Esophagus (tissue), 2 donors: Measurements from ENCODE around the gene TEKT5. TPM values are rescaled to one million over a fixed set of nuclear protein-coding genes. Genes with fewer than 3 reads are reported as not detected.
"Not testable (repeated sequence)": the region's sequence is repeated elsewhere in the genome, so short reads cannot be mapped to it uniquely, and the experiment has no call there.

Experiments used
- H3K27ac ChIP-seq, 2 donors: one replicate each; pipeline ENCODE4 v1.5.1; 2013; ENCODE audit warnings: low read depth in 2 of 2, mild to moderate bottlenecking in 2 of 2, inconsistent platforms in 1 of 2, low read length in 1 of 2, moderate library complexity in 1 of 2
- H3K27me3 ChIP-seq, 2 donors: one replicate each; pipeline ENCODE4 v1.6.1; 2013; ENCODE audit warnings: low read length in 2 of 2, control low read depth in 1 of 2, mild to moderate bottlenecking in 1 of 2; ENCODE audit not compliant: insufficient read depth in 2 of 2, control insufficient read depth in 1 of 2
- H3K36me3 ChIP-seq, 2 donors: one replicate each; pipeline ENCODE4 v1.6.1; 2013; ENCODE audit warnings: low read length in 1 of 2; ENCODE audit not compliant: control insufficient read depth in 2 of 2, insufficient read depth in 2 of 2
- H3K4me1 ChIP-seq, 2 donors: one replicate each; pipeline ENCODE4 v1.6.1; 2013; ENCODE audit warnings: low read length in 1 of 2; ENCODE audit not compliant: control insufficient read depth in 2 of 2, insufficient read depth in 2 of 2
- H3K4me3 ChIP-seq, 2 donors: one replicate each; pipeline ENCODE4 v1.5.1; 2013; ENCODE audit warnings: low read length in 2 of 2, mild to moderate bottlenecking in 2 of 2, low read depth in 1 of 2, moderate library complexity in 1 of 2
- H3K9me3 ChIP-seq, 2 donors: one replicate each; pipeline ENCODE4 v1.6.1; 2013; ENCODE audit warnings: mild to moderate bottlenecking in 2 of 2, low read depth in 1 of 2, low read length in 1 of 2, moderate library complexity in 1 of 2; ENCODE audit not compliant: control insufficient read depth in 2 of 2, insufficient read depth in 1 of 2
- WGBS, 2 donors: extraction: QIAGEN DNeasy Blood & Tissue Kit; methylation state at CpG; one replicate each; pipeline ENCODE4 v1.1.7; 2013; 5-methylcytosine and 5-hydroxymethylcytosine counted together
- polyA plus RNA-seq, 2 donors: library from polyadenylated mRNA; stranded (reverse); fragments of 200-250 nt; gene quantifications; one replicate each; pipeline ENCODE4 v1.2.3, GENCODE V29; 2013
- donor health status: healthy with polysubstance abuse.
- donor health status: Bipolar disorder and iron deficiency.

Gene TEKT5
- polyA plus RNA-seq, 2 donors: 0.22 TPM; not detected in 1

DNA sequence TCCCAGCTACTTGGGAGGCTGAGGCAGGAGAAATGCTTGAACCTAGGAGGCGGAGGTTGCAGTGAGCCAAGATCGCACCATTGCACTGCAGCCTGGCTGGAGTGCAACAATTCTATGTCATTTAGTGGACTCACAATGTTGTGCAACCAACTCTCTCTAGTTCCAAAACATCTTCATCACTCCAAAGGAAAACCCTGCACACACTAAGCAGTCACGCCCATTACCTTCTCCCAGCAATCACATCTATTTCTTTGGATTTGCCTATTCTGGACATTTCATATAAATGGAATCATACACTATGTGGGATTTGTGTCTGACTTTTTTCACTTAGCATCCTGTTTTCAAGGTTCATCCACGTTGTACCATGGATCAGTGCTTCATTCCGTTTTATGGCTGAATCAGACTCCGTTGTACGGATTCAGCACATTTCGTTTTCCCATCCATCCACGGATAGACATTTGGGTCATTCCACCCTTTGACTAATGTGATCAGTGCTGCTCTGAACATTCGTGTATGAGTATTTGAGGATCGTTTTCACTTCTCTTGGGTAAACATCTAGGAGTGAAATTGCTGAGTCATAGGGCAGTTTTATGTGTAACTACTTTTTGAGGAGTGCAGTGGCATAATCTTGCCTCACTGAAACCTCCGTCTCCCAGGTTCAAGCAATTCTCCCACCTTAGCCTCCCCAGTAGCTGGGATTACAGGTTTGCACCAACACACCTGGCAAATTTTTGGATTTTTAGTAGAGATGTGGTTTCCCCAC, 69.0 kb downstream of the TEKT5 start:
- Histone ChIP-seq H3K27ac (no peak overlapping the region), H3K36me3 (no peaks in the 10 kb centered on the region), H3K4me3 (no peak overlapping the region), H3K4me1 (peaks cover 0 to 2% of the 10 kb centered on the region in 2 donors), H3K9me3 (no peaks in the 10 kb centered on the region), H3K27me3 (no peaks in the 10 kb centered on the region)
- WGBS, 2 donors: 76 to 78% methylated on average over 12 of the region's 12 CpGs

DNA sequence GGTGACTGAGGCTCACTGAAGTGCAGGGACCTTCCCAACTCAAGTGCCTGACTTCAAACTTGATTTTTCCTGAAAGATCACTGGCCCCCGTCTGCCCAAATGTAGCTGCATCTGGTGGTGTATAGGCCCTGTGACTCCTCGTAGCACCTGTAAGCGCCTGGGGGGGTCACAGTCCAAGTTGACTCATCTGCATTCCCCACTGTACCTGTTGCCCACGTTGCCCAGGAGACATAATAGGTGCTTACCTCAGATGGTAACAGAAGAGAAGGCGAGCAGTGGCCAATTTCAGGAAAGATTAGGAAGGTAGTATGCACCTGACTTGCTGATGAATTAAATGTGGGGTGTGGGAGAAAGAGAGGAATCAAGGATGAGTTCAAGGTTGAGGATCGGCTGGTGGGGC, 70.2 kb downstream of the TEKT5 start:
- Histone ChIP-seq H3K36me3 (no peaks in the 10 kb centered on the region), H3K9me3 (no peaks in the 10 kb centered on the region), H3K4me3 (no peak overlapping the region), H3K27ac (no peak overlapping the region), H3K27me3 (no peaks in the 10 kb centered on the region), H3K4me1 (peaks cover 0 to 2% of the 10 kb centered on the region in 2 donors)
- WGBS, 2 donors: 66 to 71% methylated on average over 6 of the region's 6 CpGs

DNA sequence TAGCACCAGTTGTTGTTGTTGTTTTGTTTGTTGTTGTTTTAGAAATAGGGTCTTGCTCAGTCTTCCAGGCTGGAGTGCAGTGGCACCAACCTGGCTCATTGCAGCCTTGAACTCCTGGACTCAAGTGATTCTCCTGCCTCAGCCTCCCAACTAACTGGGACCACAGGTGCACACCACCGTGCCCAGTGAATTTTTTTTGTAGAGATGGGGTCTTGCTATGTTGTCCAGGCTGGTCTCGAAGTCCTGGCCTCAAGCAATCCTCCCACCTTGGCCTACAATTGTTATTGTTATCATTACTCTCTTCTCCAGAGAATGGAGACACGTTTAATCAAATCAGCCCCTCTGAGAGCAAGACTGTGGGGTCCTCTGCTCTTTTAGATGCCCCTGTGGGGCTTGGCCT, 71.7 kb downstream of the TEKT5 start:
- H3K4me1 ChIP-seq: peaks cover 0 to 7% of the 10 kb centered on the region in 2 donors
- WGBS, 2 donors: 76 to 83% methylated on average over 3 of the region's 3 CpGs
- H3K4me3 ChIP-seq: no peak overlapping the region
- no peak overlapping the region for H3K27ac ChIP-seq
- no peaks in the 10 kb centered on the region for H3K27me3 ChIP-seq
- no peaks in the 10 kb centered on the region for H3K36me3 ChIP-seq
- H3K9me3 ChIP-seq: no peaks in the 10 kb centered on the region

DNA sequence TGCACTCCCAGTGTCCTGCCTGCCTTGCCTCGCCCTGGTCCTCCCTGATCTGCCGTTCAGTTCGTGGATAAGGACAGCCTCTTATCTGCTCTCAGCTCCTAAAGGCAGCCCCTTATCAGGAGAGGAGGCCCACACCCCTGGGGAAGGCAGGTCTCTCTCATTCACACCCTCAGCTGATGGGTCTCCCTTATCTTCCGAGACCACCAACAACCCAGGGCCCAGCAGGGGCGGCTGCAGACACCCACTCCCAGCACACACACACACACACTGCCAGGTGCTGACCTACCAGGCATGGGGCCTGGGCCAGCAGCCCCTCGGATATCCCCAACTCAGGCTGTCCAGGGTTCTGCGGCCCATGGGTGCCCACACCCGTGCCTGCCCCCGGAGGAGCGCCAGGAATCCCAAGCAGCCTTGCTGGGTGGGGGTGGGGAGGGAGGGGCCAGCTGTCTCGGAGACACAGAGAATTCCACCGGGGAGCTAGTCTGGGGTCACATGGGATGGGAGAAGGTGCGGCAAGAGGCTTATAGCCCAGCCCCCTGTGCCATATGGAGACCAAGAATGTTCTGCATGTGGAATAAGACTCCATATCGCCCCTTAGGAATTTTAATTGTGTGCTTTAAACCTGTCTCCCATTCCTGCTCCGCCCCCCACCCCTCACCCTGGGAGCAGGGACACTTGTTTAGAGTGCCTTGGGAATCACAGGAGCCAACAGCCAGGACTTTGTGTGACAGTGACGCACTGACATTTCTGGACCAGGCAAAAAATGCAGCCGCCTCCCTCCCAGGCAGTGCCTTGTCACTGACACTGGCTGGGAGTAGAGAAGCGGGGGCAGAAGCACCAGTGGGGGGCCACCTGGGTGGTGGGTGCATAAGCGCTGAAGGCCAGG, 72.5 kb downstream of the TEKT5 start:
- 64 to 83% methylated on average over 19 of the region's 19 CpGs for WGBS, 2 donors
- H3K4me1 ChIP-seq: peaks cover 0 to 14% of the 10 kb centered on the region in 2 donors
- no peaks in the 10 kb centered on the region for H3K27me3 ChIP-seq
- H3K9me3 ChIP-seq: no peaks in the 10 kb centered on the region
- H3K4me3 ChIP-seq: no peak overlapping the region
- no peak overlapping the region for H3K27ac ChIP-seq
- no peaks in the 10 kb centered on the region for H3K36me3 ChIP-seq

- not testable (repeated sequence) for H3K9me3 ChIP-seq, H3K27ac ChIP-seq, H3K36me3 ChIP-seq, H3K27me3 ChIP-seq, H3K4me3 ChIP-seq
- H3K4me1 ChIP-seq: peaks cover 4 to 16% of the 10 kb centered on the region in 2 donors
- 80 to 82% methylated on average over 7 of the region's 7 CpGs for WGBS, 2 donors
Observed at GRCh38 chr16:10621216-10621949, 73.3 kb downstream of the TEKT5 start.

GRCh38 chr16:10620120-10620519, 74.6 kb downstream of the TEKT5 start:
- Histone ChIP-seq H3K27me3 (no peaks in the 10 kb centered on the region), H3K27ac (peak overlapping the region in 1 of 2 donors; percentile 96), H3K4me3 (no peak overlapping the region), H3K4me1 (peaks cover 4 to 14% of the 10 kb centered on the region in 2 donors), H3K9me3 (no peaks in the 10 kb centered on the region), H3K36me3 (no peaks in the 10 kb centered on the region)
- WGBS, 2 donors: 83 to 87% methylated on average over 6 of the region's 6 CpGs

GRCh38 chr16:10619271-10619849, 75.4 kb downstream of the TEKT5 start:
- H3K9me3 ChIP-seq: no peaks in the 10 kb centered on the region
- peak overlapping the region; percentile 90 to 96 for H3K27ac ChIP-seq
- peaks cover 4 to 14% of the 10 kb centered on the region in 2 donors for H3K4me1 ChIP-seq
- no peaks in the 10 kb centered on the region for H3K27me3 ChIP-seq
- 23 to 25% methylated on average over 25 of the region's 25 CpGs for WGBS, 2 donors
- peak overlapping the region; percentile 30 to 37 for H3K4me3 ChIP-seq
- no peaks in the 10 kb centered on the region for H3K36me3 ChIP-seq

DNA sequence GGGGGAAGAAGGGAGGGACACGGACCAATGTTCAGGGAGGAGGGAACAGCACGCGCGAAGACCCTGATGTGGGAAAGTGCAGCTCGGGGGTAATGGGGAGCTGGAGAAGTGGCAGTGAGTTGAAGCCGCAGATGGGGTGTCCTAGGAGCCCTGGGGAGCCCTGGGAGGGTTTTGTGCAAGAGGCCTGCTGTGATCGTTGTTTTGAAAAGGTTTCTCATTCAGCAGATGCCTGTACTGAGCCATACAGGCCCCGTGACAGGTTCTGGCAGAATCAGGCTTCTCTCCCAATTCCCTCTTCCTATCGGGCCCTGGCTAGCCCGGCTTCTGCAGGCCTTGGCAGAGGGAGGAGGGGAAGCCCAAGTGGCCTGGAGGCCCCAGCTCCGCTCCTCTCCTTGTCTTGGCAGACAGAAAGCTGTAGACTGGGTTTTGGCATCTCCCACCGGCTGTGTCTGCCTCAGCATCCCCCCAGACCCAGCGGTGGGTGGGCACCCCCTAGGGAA, 76.0 kb downstream of the TEKT5 start:
- Histone ChIP-seq H3K4me1 (peaks cover 4 to 14% of the 10 kb centered on the region in 2 donors), H3K4me3 (peak overlapping the region in 1 of 2 donors; percentile 37), H3K27ac (peak overlapping the region; percentile 90 to 96), H3K9me3 (no peaks in the 10 kb centered on the region), H3K36me3 (no peaks in the 10 kb centered on the region), H3K27me3 (no peaks in the 10 kb centered on the region)
- WGBS, 2 donors: 42 to 47% methylated on average over 12 to 13 of the region's 13 CpGs
